NB4 (cell line): ENCODE results near the gene RAD51B.

Source experiments
- DNase-seq: peaks from one replicate; pipeline ENCODE4 v3.0.0; 2010; ENCODE audit warnings: low read depth
- H3K4me3 ChIP-seq: one replicate; pipeline ENCODE4 v1.5.1; 2011; ENCODE audit warnings: mild to moderate bottlenecking, low read depth, low read length, moderate library complexity
- CTCF ChIP-seq: IDR thresholded peaks from one replicate; pipeline ENCODE4 v1.5.1; 2012; ENCODE audit warnings: low read depth, low read length
- MAX ChIP-seq: IDR thresholded peaks from 2 replicates; pipeline ENCODE4 v1.6.1; 2011; ENCODE audit warnings: low read depth, low read length
- MYC ChIP-seq: IDR thresholded peaks from 2 replicates; pipeline ENCODE4 v1.6.1; 2011; ENCODE audit warnings: low read depth, low read length
- POLR2A ChIP-seq: IDR thresholded peaks from 2 replicates; pipeline ENCODE4 v1.6.1; 2011; ENCODE audit warnings: mild to moderate bottlenecking; ENCODE audit not compliant: insufficient read length; ENCODE audit errors: extremely low read depth

The RAD51B gene

GRCh38 chr14:68458840-68459469 is 639.4 kb downstream of the RAD51B start:
- H3K4me3 ChIP-seq, result no peak overlapping the region
- DNase-seq, result no peak
- TF ChIP-seq POLR2A, result no peak
- TF ChIP-seq MYC, result no peak
- no peak for TF ChIP-seq CTCF
- TF ChIP-seq MAX, result no peak

GRCh38 chr14:68459480-68460136 is 640.0 kb downstream of the RAD51B start:
- no peak for DNase-seq
- H3K4me3 ChIP-seq, result no peak overlapping the region
- TF ChIP-seq CTCF (no peak), MYC (no peak), MAX (no peak), POLR2A (no peak)

- no peak overlapping the region for H3K4me3 ChIP-seq
- DNase-seq, result no peak
- TF ChIP-seq MAX, result no peak
- TF ChIP-seq MYC, result no peak
- no peak for TF ChIP-seq POLR2A
- TF ChIP-seq CTCF, result no peak
Measured at GRCh38 chr14:68460541-68460940, 641.0 kb downstream of the RAD51B start.

- no peak for DNase-seq
- TF ChIP-seq CTCF, result no peak
- no peak for TF ChIP-seq POLR2A
- no peak for TF ChIP-seq MYC
- no peak for TF ChIP-seq MAX
- no peak overlapping the region for H3K4me3 ChIP-seq
Measured at GRCh38 chr14:68461086-68461485, 641.5 kb downstream of the RAD51B start.

- H3K4me3 ChIP-seq, result no peak overlapping the region
- no peak for DNase-seq
- TF ChIP-seq MYC (no peak), CTCF (no peak), MAX (no peak), POLR2A (no peak)
Measured at GRCh38 chr14:68462683-68463082, 643.1 kb downstream of the RAD51B start.

GRCh38 chr14:68463299-68463698 is 643.7 kb downstream of the RAD51B start:
- TF ChIP-seq CTCF (no peak), MYC (no peak), MAX (no peak), POLR2A (no peak)
- no peak for DNase-seq
- no peak overlapping the region for H3K4me3 ChIP-seq
